B cell (primary cell): Measurements from ENCODE around the gene PAQR4. TPM values are rescaled to one million over a fixed set of nuclear protein-coding genes. Genes with fewer than 3 reads are reported as not detected.

Experiments used
- ATAC-seq: fragments of 200-7000 bp; cut with Tn5 transposase; one replicate; pipeline ENCODE4 v1.10.0; 2021; ENCODE audit warnings: low read depth, mild to moderate bottlenecking, moderate number of reproducible peaks, moderate library complexity
- CTCF ChIA-PET: fragments of 350-600 bp; sonication (Branson Sonifier 250); formaldehyde crosslinking; loops from one replicate; lab custom pipeline; 2021; ENCODE audit warnings: antibody characterized with exemption, inconsistent platforms; lab: Charles Lee
- POLR2A ChIA-PET: fragments of 350-600 bp; sonication (Branson Sonifier 250); formaldehyde crosslinking; loops from one replicate; lab custom pipeline; 2021; ENCODE audit warnings: antibody characterized with exemption; lab: Charles Lee
- DNase-seq: peaks from one replicate; pipeline ENCODE4 v3.0.0; 2013
- H2AFZ ChIP-seq: 2 replicates; pipeline ENCODE4 v1.6.1; 2012; ENCODE audit warnings: mild to moderate bottlenecking, low read depth, low read length; ENCODE audit not compliant: insufficient read depth, poor library complexity, severe bottlenecking
- H3K27ac ChIP-seq, 2 donors: 1 replicate in 1 of 2; 2 replicates in 1 of 2; pipeline ENCODE4 v1.5.1; 2012 to 2013; ENCODE audit warnings: low read length in 2 of 2, mild to moderate bottlenecking in 2 of 2, moderate library complexity in 1 of 2
- H3K27me3 ChIP-seq, 4 experiments: fragments of 200-600 bp in 1 of 4; sonication (generic) in 1 of 4; replicated peaks in 1 of 4; 1 replicate in 2 of 4; 2 replicates in 2 of 4; pipeline versions ENCODE4 v1.6.1 to v1.7.0; 2013 to 2016; ENCODE audit warnings: low read length in 3 of 4, mild to moderate bottlenecking in 2 of 4, mixed read lengths in 1 of 4, moderate library complexity in 1 of 4; ENCODE audit not compliant: insufficient read depth in 4 of 4, control insufficient read depth in 3 of 4; ENCODE audit errors: control extremely low read depth in 1 of 4
- H3K36me3 ChIP-seq, 2 experiments: replicated peaks in 1 of 2; 1 replicate in 1 of 2; 2 replicates in 1 of 2; pipeline versions ENCODE4 v1.6.1 to v1.7.1; 2013; ENCODE audit warnings: low read length in 1 of 2; ENCODE audit not compliant: insufficient read depth in 2 of 2, control insufficient read depth in 1 of 2; ENCODE audit errors: control extremely low read depth in 1 of 2, extremely low read depth in 1 of 2
- H3K4me1 ChIP-seq, 2 donors: fragments of 200-600 bp in 1 of 2; sonication (generic) in 1 of 2; 1 replicate in 1 of 2; 2 replicates in 1 of 2; pipeline versions ENCODE4 v1.5.1 to v1.6.1; 2013 to 2017; ENCODE audit warnings: low read length in 2 of 2; ENCODE audit not compliant: control insufficient read depth in 2 of 2, insufficient read depth in 2 of 2
- H3K4me2 ChIP-seq: replicated peaks from 2 replicates; pipeline ENCODE3; 2012; ENCODE audit warnings: mild to moderate bottlenecking, low read depth, low read length; ENCODE audit not compliant: poor library complexity, severe bottlenecking
- H3K4me3 ChIP-seq, 5 experiments: fragments of 200-600 bp in 1 of 5; sonication (generic) in 1 of 5; 1 replicate in 3 of 5; 2 replicates in 2 of 5; pipeline versions ENCODE4 v1.5.1 to v1.7.0; 2011 to 2016; ENCODE audit warnings: low read length in 4 of 5, mild to moderate bottlenecking in 4 of 5, low read depth in 2 of 5, control low read depth in 1 of 5, moderate library complexity in 1 of 5; ENCODE audit not compliant: insufficient read depth in 1 of 5; ENCODE audit errors: control extremely low read depth in 1 of 5, extremely low read depth in 1 of 5
- H3K79me2 ChIP-seq: fragments of 200-600 bp; sonication (generic); one replicate; pipeline ENCODE4 v1.6.0; 2016; ENCODE audit warnings: low read length; ENCODE audit not compliant: control insufficient read depth, insufficient read depth
- H3K9ac ChIP-seq: fragments of 200-600 bp; sonication (generic); 2 replicates; pipeline ENCODE4 v1.6.1; 2017; ENCODE audit warnings: mild to moderate bottlenecking, low read length, moderate library complexity
- H3K9me3 ChIP-seq, 3 donors: one replicate each; pipeline versions ENCODE4 v1.6.1 to v1.7.1; 2013; ENCODE audit warnings: low read length in 2 of 3; ENCODE audit not compliant: control insufficient read depth in 2 of 3, insufficient read depth in 1 of 3; ENCODE audit errors: control extremely low read depth in 1 of 3
- H4K20me1 ChIP-seq: 2 replicates; pipeline ENCODE4 v1.6.0; 2012; ENCODE audit warnings: mild to moderate bottlenecking, low read length; ENCODE audit not compliant: insufficient read depth, control insufficient read depth, poor library complexity, severe bottlenecking
- H3K27ac Mint-ChIP-seq: one replicate; pipeline ENCODE4 v1.8.0; 2021; ENCODE audit warnings: mixed read lengths
- H3K27me3 Mint-ChIP-seq: one replicate; pipeline ENCODE4 v1.8.0; 2021; ENCODE audit warnings: mixed read lengths
- H3K4me1 Mint-ChIP-seq: one replicate; pipeline ENCODE4 v1.8.0; 2021; ENCODE audit warnings: mixed read lengths
- H3K4me3 Mint-ChIP-seq: one replicate; pipeline ENCODE4 v1.8.0; 2021; ENCODE audit warnings: mixed read lengths
- H3K9me3 Mint-ChIP-seq: one replicate; pipeline ENCODE4 v1.8.0; 2022; ENCODE audit warnings: mixed read lengths; ENCODE audit not compliant: insufficient read depth
- EZH2 ChIP-seq: IDR thresholded peaks from 2 replicates; pipeline ENCODE4 v1.6.1; 2012; ENCODE audit warnings: borderline replicate concordance, low read depth, mild to moderate bottlenecking, moderate library complexity, low read length; ENCODE audit not compliant: insufficient read depth, poor library complexity, severe bottlenecking
- WGBS: methylation state at CpG from one replicate; pipeline ENCODE4 v1.1.5; 2013; ENCODE audit warnings: missing lambda C conversion rate; ENCODE audit not compliant: insufficient coverage; 5-methylcytosine and 5-hydroxymethylcytosine counted together
- intact Hi-C: fragments of 100-400 bp; cut with micrococcal nuclease; formaldehyde crosslinking; loops from one replicate; pipeline ENCODE4 v1.10.0; 2022
- polyA plus RNA-seq: library from polyadenylated mRNA; depleted of rRNA; stranded (reverse); fragments of >200 nt; gene quantifications from 2 replicates; pipeline ENCODE4 v1.2.3, GENCODE V29; 2012
- total RNA-seq, 2 donors: library from RNA; stranded (reverse); fragments of 120-200 nt in 1 of 2; gene quantifications; 1 replicate in 1 of 2; 2 replicates in 1 of 2; pipeline versions ENCODE4 v1.2.3 to v1.2.4, GENCODE V29; 2013 to 2022
- TF ChIP-seq, protein P1 (sequence below): fragments of 200-600 bp; IDR thresholded peaks from one replicate; pipeline ENCODE4 v1.8.0; 2022; ENCODE audit warnings: antibody characterized with exemption, mild to moderate bottlenecking

The PAQR4 gene
- total and polyA plus RNA-seq, 2 donors (not counting 1 experiment from before 2014, with no cell fraction given), result 2.6 to 2.8 TPM

DNA sequence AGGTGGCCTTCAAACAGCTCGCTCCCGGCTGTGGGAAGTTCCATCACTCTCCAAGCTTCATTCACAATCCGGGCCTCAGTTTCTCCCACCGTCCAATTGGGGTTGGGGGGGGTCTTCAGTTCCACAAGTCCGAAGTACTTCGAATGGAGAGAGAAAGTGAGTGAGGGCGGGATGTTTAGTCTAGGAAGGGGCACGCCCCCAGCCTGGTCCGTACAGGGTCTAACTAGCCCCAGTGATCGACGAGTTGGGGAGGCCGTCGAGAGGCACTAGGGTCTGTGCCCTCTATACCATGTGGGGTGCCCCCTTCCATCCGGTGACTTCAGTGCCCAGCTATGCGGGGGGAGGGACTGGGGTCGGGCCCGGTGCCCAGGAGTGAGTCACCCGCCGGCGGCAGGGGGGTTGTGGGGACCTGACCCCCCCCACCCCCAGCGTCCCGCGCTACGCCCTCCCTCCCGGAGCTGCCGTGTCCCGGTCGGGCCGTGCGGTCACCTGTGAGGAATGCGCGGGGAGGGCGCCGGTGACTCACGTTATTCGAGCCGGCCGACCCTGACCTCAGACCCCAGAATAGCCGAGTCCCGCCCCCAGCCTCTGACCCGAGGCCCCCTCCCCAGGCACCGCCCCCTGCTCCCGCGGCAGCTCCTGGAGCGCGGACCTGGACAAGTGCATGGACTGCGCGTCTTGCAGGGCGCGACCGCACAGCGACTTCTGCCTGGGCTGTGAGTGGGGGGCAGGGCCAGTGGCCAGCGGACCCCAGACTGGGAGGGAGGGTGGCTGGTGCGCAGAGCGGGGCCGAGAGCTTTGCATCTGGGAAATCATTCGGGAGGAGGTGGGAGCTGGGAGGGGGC is 51.7 kb downstream of the PAQR4 start:
- Histone ChIP-seq H3K9me3 (peaks cover 0 to 4% (median 0%) of the 10 kb centered on the region in 3 donors), H3K4me3 (peak overlapping the region; percentile 48 to 68 (median 59)), H2AFZ (peak overlapping the region; percentile 58), H3K4me1 (peaks cover 37 to 54% of the 10 kb centered on the region in 2 donors), H3K27ac (no peak overlapping the region), H3K36me3 (peaks cover 0 to 3% of the 10 kb centered on the region in 2 experiments), H3K4me2 (peak overlapping the region; percentile 82), H4K20me1 (peaks cover 11% of the 10 kb centered on the region), H3K27me3 (peaks cover 0 to 19% (median 8%) of the 10 kb centered on the region in 4 experiments), H3K9ac (peak overlapping the region; percentile 70), H3K79me2 (peaks cover 8% of the 10 kb centered on the region)
- CTCF ChIA-PET, result interaction anchor here (1.5 to 6.9 kb wide), 5 partner anchors 8 to 109 kb away, joined by 5 to 61 read pairs (median 18); no protein-coding TSS in a partner anchor
- Mint-ChIP-seq H3K27me3 (peaks cover 9% of the 10 kb centered on the region), H3K9me3 (no peaks in the 10 kb centered on the region), H3K4me3 (peak overlapping the region; percentile 90), H3K4me1 (peaks cover 44% of the 10 kb centered on the region), H3K27ac (peak overlapping the region; percentile 88)
- DNase-seq, result no peak
- ATAC-seq, result no peak
- 2% methylated on average over 50 of the region's 57 CpGs for WGBS
- POLR2A ChIA-PET, result interaction anchor here (0.6 to 1.4 kb wide), 4 partner anchors 15 to 138 kb away, joined by 4 to 5 read pairs (median 4); no protein-coding TSS in a partner anchor
- intact Hi-C loops, result loop anchor here (1.0 to 10.0 kb wide), 9 partner anchors 7 to 1716 kb away; partner anchors contain the start of genes PAQR4, SRRM2, UBE2I and ZNF174
- no peak for TF ChIP-seq EZH2
- TF ChIP-seq, protein P1, sequence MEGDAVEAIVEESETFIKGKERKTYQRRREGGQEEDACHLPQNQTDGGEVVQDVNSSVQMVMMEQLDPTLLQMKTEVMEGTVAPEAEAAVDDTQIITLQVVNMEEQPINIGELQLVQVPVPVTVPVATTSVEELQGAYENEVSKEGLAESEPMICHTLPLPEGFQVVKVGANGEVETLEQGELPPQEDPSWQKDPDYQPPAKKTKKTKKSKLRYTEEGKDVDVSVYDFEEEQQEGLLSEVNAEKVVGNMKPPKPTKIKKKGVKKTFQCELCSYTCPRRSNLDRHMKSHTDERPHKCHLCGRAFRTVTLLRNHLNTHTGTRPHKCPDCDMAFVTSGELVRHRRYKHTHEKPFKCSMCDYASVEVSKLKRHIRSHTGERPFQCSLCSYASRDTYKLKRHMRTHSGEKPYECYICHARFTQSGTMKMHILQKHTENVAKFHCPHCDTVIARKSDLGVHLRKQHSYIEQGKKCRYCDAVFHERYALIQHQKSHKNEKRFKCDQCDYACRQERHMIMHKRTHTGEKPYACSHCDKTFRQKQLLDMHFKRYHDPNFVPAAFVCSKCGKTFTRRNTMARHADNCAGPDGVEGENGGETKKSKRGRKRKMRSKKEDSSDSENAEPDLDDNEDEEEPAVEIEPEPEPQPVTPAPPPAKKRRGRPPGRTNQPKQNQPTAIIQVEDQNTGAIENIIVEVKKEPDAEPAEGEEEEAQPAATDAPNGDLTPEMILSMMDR, result no peak
